C4-2B (cell line): ENCODE data around the gene ZNF407.

Source experiments
- H3K27ac ChIP-seq: fragments of 450-650 bp; 2 replicates; pipeline ENCODE4 v1.5.1; 2017
- ZFX ChIP-seq: fragments of 450-650 bp; IDR thresholded peaks from 2 replicates; pipeline ENCODE4 v1.6.1; 2017
- TF ChIP-seq, protein P1 (sequence below): fragments of 450-650 bp; conservative IDR thresholded peaks from 2 replicates; pipeline ENCODE4 v1.5.1; 2017; ENCODE audit warnings: mild to moderate bottlenecking

Gene ZNF407

DNA sequence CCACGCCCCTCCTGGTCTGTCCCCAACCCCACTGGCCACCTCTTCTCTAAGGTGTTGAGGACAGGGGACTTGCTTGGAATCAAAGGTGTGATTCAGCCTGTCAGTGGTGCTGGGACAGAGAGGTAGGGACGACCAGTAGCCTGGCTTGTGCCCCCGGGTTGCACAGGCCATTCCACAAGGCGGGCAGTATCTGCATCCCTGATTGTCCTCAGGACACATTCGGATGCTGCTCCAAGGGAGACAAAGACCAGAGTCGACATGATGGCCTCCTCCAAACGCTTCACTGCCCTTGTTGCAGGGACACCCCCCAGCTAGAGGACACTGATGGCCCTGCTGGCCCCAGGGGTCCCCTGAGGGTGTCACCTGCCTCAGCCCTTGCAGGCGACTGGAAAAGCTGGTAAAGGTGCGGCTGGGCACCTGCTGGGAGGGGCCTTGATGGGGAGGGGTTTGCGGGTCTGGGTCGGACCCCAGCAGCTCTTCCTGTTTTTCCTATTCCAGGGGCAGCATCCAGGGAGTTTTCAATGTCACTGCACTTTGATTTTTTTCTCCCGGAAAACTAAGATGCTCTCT lies 513.3 kb downstream of the ZNF407 start:
- H3K27ac ChIP-seq: no peak overlapping the region

GRCh38 chr18:75111760-75112159 lies 514.1 kb downstream of the ZNF407 start:
- no peak overlapping the region for H3K27ac ChIP-seq
- no peak for TF ChIP-seq ZFX
- TF ChIP-seq, protein P1, sequence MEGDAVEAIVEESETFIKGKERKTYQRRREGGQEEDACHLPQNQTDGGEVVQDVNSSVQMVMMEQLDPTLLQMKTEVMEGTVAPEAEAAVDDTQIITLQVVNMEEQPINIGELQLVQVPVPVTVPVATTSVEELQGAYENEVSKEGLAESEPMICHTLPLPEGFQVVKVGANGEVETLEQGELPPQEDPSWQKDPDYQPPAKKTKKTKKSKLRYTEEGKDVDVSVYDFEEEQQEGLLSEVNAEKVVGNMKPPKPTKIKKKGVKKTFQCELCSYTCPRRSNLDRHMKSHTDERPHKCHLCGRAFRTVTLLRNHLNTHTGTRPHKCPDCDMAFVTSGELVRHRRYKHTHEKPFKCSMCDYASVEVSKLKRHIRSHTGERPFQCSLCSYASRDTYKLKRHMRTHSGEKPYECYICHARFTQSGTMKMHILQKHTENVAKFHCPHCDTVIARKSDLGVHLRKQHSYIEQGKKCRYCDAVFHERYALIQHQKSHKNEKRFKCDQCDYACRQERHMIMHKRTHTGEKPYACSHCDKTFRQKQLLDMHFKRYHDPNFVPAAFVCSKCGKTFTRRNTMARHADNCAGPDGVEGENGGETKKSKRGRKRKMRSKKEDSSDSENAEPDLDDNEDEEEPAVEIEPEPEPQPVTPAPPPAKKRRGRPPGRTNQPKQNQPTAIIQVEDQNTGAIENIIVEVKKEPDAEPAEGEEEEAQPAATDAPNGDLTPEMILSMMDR: no peak

More for the DNA sequence above, 513.3 kb downstream of the ZNF407 start:
- TF ChIP-seq ZFX: no peak
- TF ChIP-seq, protein P1: no peak

GRCh38 chr18:75112186-75113096 lies 514.8 kb downstream of the ZNF407 start:
- H3K27ac ChIP-seq: no peak overlapping the region
- TF ChIP-seq ZFX: no peak
- TF ChIP-seq, protein P1: no peak

DNA sequence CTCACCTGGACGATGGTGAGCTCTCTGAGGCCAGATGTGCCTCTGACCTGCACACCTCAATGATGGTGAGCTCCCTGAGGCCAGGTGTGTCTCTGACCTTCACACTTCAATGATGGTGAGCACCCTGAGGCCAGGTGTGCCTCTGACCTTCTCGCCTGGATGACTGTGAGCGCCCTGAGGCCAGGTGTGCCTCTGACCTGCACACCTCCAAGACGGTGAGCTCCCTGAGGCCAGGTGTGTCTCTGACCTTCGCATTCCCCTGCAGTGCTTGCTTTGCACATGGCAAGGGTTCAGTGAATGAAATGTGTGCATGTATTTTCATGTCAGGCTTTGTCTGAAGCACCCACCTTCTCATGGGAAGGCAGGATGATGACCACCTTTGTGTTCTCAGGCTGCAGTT lies 515.8 kb downstream of the ZNF407 start:
- no peak overlapping the region for H3K27ac ChIP-seq
- TF ChIP-seq ZFX: no peak
- TF ChIP-seq, protein P1: no peak

GRCh38 chr18:75114231-75114764 lies 516.6 kb downstream of the ZNF407 start:
- no peak overlapping the region for H3K27ac ChIP-seq
- TF ChIP-seq, protein P1: no peak
- no peak for TF ChIP-seq ZFX
